Aorta (tissue), 5 donors: ENCODE measurements around the gene NCOA6. TPM values are rescaled to one million over a fixed set of nuclear protein-coding genes. Genes with fewer than 3 reads are reported as not detected.
"Not testable (repeated sequence)": the region's sequence is repeated elsewhere in the genome, so short reads cannot be mapped to it uniquely, and the experiment has no call there.

Experiments
- ATAC-seq: fragments of 200-7000 bp; cut with Tn5 transposase; one replicate; pipeline ENCODE4 v1.9.1; 2022; ENCODE audit warnings: moderate library complexity; ENCODE audit not compliant: low FRiP score
- DNase-seq, 2 donors: peaks; one replicate each; pipeline ENCODE4 v3.0.0-alpha.2; 2020
- H3K27ac ChIP-seq, 2 donors: one replicate each; pipeline ENCODE4 v1.5.1; 2013; ENCODE audit warnings: low read length in 2 of 2, mild to moderate bottlenecking in 2 of 2, moderate library complexity in 2 of 2, control low read depth in 1 of 2, inconsistent platforms in 1 of 2, low read depth in 1 of 2
- H3K27me3 ChIP-seq, 2 donors: one replicate each; pipeline ENCODE4 v1.6.1; 2013; ENCODE audit warnings: control low read depth in 1 of 2, low read length in 1 of 2, mild to moderate bottlenecking in 1 of 2, moderate library complexity in 1 of 2; ENCODE audit not compliant: insufficient read depth in 2 of 2, control insufficient read depth in 1 of 2
- H3K36me3 ChIP-seq, 2 donors: one replicate each; pipeline ENCODE4 v1.6.1; 2013; ENCODE audit warnings: control low read depth in 1 of 2, low read length in 1 of 2, mild to moderate bottlenecking in 1 of 2; ENCODE audit not compliant: insufficient read depth in 2 of 2, control insufficient read depth in 1 of 2
- H3K4me1 ChIP-seq, 2 donors: one replicate each; pipeline ENCODE4 v1.6.1; 2013; ENCODE audit warnings: low read length in 2 of 2, control low read depth in 1 of 2, mild to moderate bottlenecking in 1 of 2, moderate library complexity in 1 of 2; ENCODE audit not compliant: insufficient read depth in 2 of 2, control insufficient read depth in 1 of 2
- H3K4me3 ChIP-seq, 2 donors: one replicate each; pipeline ENCODE4 v1.5.1; 2013; ENCODE audit warnings: low read length in 2 of 2, control low read depth in 1 of 2, mild to moderate bottlenecking in 1 of 2
- H3K9me3 ChIP-seq: one replicate; pipeline ENCODE4 v1.6.1; 2013; ENCODE audit warnings: mild to moderate bottlenecking, low read length; ENCODE audit not compliant: control insufficient read depth
- WGBS, 2 donors: extraction: QIAGEN DNeasy Blood & Tissue Kit; methylation state at CpG; one replicate each; pipeline ENCODE4 v1.1.7; 2013; 5-methylcytosine and 5-hydroxymethylcytosine counted together
- intact Hi-C, 2 donors: fragments of 100-400 bp; cut with DNase I; formaldehyde crosslinking; loops; one replicate each; pipeline versions ENCODE4 v1.14.2 to v1.15.0; 2022
- polyA plus RNA-seq, 2 donors: library from polyadenylated mRNA; stranded (reverse); fragments of 200-250 nt; gene quantifications; one replicate each; pipeline ENCODE4 v1.2.3, GENCODE V29; 2013
- total RNA-seq, 2 donors: library from RNA; stranded (reverse); fragmentation: NEBNext Ultra II Directional; extraction: Animal tissue kit (Norgen Biotek cat#: 25700); gene quantifications; one replicate each; pipeline ENCODE4 v1.2.1, GENCODE V29; 2021
- donor health status: healthy with polysubstance abuse.
- donor health status: Bipolar disorder and iron deficiency.
- donor health status: DM: no; HTN: no; CAD: no.
- donor health status: DM: no; HTN: no; CAD: no.
- donor health status: DM: yes; HTN: yes; CAD: no.

The NCOA6 gene
- total and polyA plus RNA-seq, 4 donors = 10.2 to 28.1 (median 17.4) TPM

DNA sequence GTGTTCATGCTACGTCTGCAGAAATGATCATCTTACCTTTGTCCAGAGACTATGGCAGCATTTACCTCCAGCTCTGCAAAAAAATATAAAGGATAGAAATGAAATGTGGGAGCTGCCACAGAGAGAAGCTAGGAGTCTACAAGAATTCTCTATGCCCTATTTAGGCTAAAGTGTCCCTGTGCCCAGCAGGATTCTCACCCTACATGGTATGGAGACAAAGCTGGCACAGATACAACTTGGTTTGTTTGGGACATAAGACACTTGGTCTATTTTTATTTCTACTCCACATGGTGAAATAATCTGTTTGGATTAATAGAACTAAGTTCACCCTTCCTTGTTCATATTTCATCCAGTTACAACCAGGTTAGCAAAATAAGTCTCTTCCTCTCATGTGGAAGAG, 92.9 kb downstream of the NCOA6 start:
- Histone ChIP-seq H3K36me3 (peaks cover 4% of the 10 kb centered on the region in 2 donors), H3K27me3 (no peaks in the 10 kb centered on the region), H3K4me1 (no peaks in the 10 kb centered on the region), H3K4me3 (no peak overlapping the region), H3K9me3 (no peaks in the 10 kb centered on the region), H3K27ac (no peak overlapping the region)
- WGBS, 2 donors = 77 to 84% methylated on average over 1 of the region's 1 CpG
- DNase-seq (no peak), ATAC-seq (no peak)
- intact Hi-C loops = no loop called here

DNA sequence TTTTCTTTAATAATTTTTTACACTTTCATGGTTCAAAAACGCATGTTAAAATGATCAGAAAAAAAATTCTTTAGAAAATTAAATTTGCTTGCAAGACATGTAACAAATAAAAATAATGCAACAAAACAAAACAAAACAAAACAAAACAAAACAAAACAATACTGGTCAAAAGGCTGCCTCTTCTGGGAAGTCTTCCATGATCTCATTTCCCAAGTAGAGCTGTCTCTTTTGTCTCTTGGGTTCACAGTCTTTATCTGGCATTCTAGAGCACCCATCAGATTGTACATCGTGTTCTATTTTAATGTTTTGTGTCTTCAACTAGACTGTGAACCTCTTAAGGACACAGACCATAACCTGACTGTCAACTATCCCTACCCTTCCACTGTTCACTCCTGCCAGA, 96.0 kb downstream of the NCOA6 start:
- WGBS, 2 donors = 93 to 99% methylated on average over 2 of the region's 2 CpGs

DNA sequence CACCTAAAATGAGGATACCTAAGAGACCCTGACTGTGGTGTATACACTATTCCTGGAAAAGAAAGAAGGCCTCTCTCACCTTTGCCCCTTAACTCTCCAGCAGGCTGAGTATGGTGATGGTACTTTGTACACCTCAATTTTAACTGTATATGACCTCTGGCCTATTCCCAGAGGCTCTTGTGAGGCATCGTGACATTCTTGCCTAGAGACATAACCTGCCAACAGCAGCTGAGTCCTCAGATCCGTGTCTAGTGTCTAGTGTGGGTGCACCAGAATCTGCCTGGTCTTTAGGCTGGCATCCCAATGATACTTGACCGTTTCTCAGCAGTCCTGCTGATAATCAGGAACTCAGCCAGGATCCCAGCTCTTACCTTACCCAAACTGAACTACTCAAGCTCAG, 101.3 kb downstream of the NCOA6 start:
- intact Hi-C loops = no loop called here
- Histone ChIP-seq H3K4me1 (no peaks in the 10 kb centered on the region), H3K9me3 (no peaks in the 10 kb centered on the region), H3K4me3 (no peak overlapping the region), H3K27me3 (no peaks in the 10 kb centered on the region), H3K36me3 (peaks cover 0 to 5% of the 10 kb centered on the region in 2 donors), H3K27ac (no peak overlapping the region)
- ATAC-seq = no peak
- WGBS, 2 donors = 79 to 84% methylated on average over 3 of the region's 3 CpGs
- no peak for DNase-seq

More for the DNA sequence above, 96.0 kb downstream of the NCOA6 start:
- no peaks in the 10 kb centered on the region for H3K27me3 ChIP-seq
- H3K4me3 ChIP-seq = no peak overlapping the region
- H3K27ac ChIP-seq = no peak overlapping the region
- peaks cover 4% of the 10 kb centered on the region in 2 donors for H3K36me3 ChIP-seq
- DNase-seq = no peak
- no peaks in the 10 kb centered on the region for H3K9me3 ChIP-seq
- ATAC-seq = no peak
- intact Hi-C loops = no loop called here
- no peaks in the 10 kb centered on the region for H3K4me1 ChIP-seq

DNA sequence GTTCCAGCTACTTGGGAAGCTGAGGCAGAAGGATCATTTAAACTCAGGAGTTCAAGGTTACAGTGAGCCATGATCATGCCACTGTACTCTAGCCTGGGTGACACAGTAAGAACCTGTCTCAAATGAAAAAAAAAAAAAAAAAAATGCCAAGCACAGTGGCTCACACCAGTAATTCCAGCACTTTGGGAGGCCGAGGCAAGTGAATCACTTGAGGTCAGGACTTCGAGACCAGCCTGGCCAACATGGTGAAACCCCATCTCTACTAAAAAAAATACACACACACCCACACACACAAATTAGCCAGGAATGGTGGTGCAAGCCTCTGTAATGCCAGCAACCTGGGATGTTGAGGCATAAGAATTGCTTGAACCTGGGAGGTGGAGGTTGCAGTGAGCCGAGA, 102.9 kb downstream of the NCOA6 start:
- H3K4me1 ChIP-seq, H3K27me3 ChIP-seq, ATAC-seq, intact Hi-C loops, H3K27ac ChIP-seq, H3K9me3 ChIP-seq, H3K4me3 ChIP-seq, H3K36me3 ChIP-seq, DNase-seq: not testable (repeated sequence)
- WGBS, 2 donors = 93 to 95% methylated on average over 3 of the region's 3 CpGs

DNA sequence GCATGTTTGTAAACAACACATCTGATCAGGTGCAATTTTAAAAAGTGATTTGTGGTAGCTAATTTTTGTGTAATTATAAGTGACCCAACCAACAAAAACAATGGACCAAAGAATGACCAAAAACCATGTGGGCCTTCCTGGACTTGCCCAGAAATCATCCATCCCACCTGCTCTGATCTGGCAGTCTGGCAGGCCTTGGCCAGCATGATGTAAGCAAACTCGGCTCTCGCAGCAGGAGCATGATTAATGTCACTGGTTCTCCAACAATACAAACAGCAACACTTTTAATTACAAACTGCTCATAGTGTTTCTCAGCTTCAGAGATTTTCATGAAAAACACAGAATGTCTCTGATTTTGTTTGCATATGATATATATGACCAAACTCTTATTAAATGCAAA, 105.2 kb downstream of the NCOA6 start:
- WGBS, 2 donors = 43 to 51% methylated on average over 2 of the region's 2 CpGs
- no peak for DNase-seq
- H3K9me3 ChIP-seq = no peaks in the 10 kb centered on the region
- H3K27ac ChIP-seq = no peak overlapping the region
- peaks cover 0 to 2% of the 10 kb centered on the region in 2 donors for H3K36me3 ChIP-seq
- no peak for ATAC-seq
- no peak overlapping the region for H3K4me3 ChIP-seq
- intact Hi-C loops = no loop called here
- no peaks in the 10 kb centered on the region for H3K27me3 ChIP-seq
- H3K4me1 ChIP-seq = no peaks in the 10 kb centered on the region

- intact Hi-C loops, H3K36me3 ChIP-seq, H3K4me1 ChIP-seq, H3K9me3 ChIP-seq, H3K27ac ChIP-seq, ATAC-seq, H3K4me3 ChIP-seq, H3K27me3 ChIP-seq, DNase-seq: not testable (repeated sequence)
- 94 to 97% methylated on average over 13 of the region's 13 CpGs for WGBS, 2 donors
These were observed 106.0 kb downstream of the NCOA6 start for GRCh38 chr20:34719242-34720017.

GRCh38 chr20:34717230-34718095, 108.0 kb downstream of the NCOA6 start:
- no peak for DNase-seq
- intact Hi-C loops = no loop called here
- H3K36me3 ChIP-seq = no peaks in the 10 kb centered on the region
- 87 to 90% methylated on average over 9 of the region's 9 CpGs for WGBS, 2 donors
- no peaks in the 10 kb centered on the region for H3K9me3 ChIP-seq
- H3K27ac ChIP-seq = no peak overlapping the region
- H3K4me1 ChIP-seq = no peaks in the 10 kb centered on the region
- ATAC-seq = no peak
- no peak overlapping the region for H3K4me3 ChIP-seq
- no peaks in the 10 kb centered on the region for H3K27me3 ChIP-seq

- H3K4me3 ChIP-seq = no peak overlapping the region
- no peak overlapping the region for H3K27ac ChIP-seq
- no peaks in the 10 kb centered on the region for H3K4me1 ChIP-seq
- no peaks in the 10 kb centered on the region for H3K27me3 ChIP-seq
- intact Hi-C loops = no loop called here
- no peaks in the 10 kb centered on the region for H3K9me3 ChIP-seq
- H3K36me3 ChIP-seq = no peaks in the 10 kb centered on the region
- no peak for DNase-seq
- no peak for ATAC-seq
- WGBS, 2 donors = 96 to 100% methylated on average over 2 of the region's 2 CpGs
These were observed 108.6 kb downstream of the NCOA6 start for GRCh38 chr20:34716921-34717229.

GRCh38 chr20:34715384-34715783, 110.1 kb downstream of the NCOA6 start:
- WGBS, 2 donors = 91 to 95% methylated on average over 4 of the region's 4 CpGs
- no peaks in the 10 kb centered on the region for H3K27me3 ChIP-seq
- H3K4me3 ChIP-seq = no peak overlapping the region
- H3K36me3 ChIP-seq = no peaks in the 10 kb centered on the region
- H3K27ac ChIP-seq = no peak overlapping the region
- no peak for ATAC-seq
- no peaks in the 10 kb centered on the region for H3K9me3 ChIP-seq
- DNase-seq = no peak
- H3K4me1 ChIP-seq = no peaks in the 10 kb centered on the region
- intact Hi-C loops = no loop called here
